Upper lobe of left lung (tissue), 6 donors: ENCODE data around the gene CASQ2. TPM values are rescaled to one million over a fixed set of nuclear protein-coding genes. Genes with fewer than 3 reads are reported as not detected.

ENCODE experiments used
- ATAC-seq, 2 donors: fragments of 200-7000 bp; cut with Tn5 transposase; one replicate each; pipeline ENCODE4 v1.9.1; 2022; ENCODE audit warnings: mild to moderate bottlenecking in 2 of 2, moderate library complexity in 2 of 2; ENCODE audit not compliant: low FRiP score in 2 of 2
- DNase-seq, 2 donors: peaks; one replicate each; pipeline ENCODE4 v3.0.0-alpha.2; 2019 to 2020
- H3K27ac ChIP-seq, 4 donors: fragments of 200-600 bp; sonication (generic); one replicate each; pipeline ENCODE4 v1.5.1; 2016 to 2019
- H3K27me3 ChIP-seq, 4 donors: fragments of 200-600 bp; sonication (generic); one replicate each; pipeline ENCODE4 v1.5.1; 2017 to 2019
- H3K36me3 ChIP-seq, 4 donors: fragments of 200-600 bp; sonication (generic); one replicate each; pipeline ENCODE4 v1.5.1; 2016 to 2019
- H3K4me1 ChIP-seq, 4 donors: fragments of 200-600 bp; sonication (generic); one replicate each; pipeline ENCODE4 v1.5.1; 2018 to 2019
- H3K4me3 ChIP-seq, 4 donors: fragments of 200-600 bp; sonication (generic); one replicate each; pipeline ENCODE4 v1.5.1; 2017 to 2019; ENCODE audit warnings: mild to moderate bottlenecking in 2 of 4, moderate library complexity in 1 of 4
- H3K9me3 ChIP-seq, 4 donors: fragments of 200-600 bp; sonication (generic); one replicate each; pipeline ENCODE4 v1.5.1; 2018 to 2019
- CTCF ChIP-seq, 6 experiments: fragments of 450-650 bp in 4 of 6; fragments of 200-600 bp in 2 of 6; sonication (generic) in 2 of 6; IDR thresholded peaks; one replicate each; pipeline ENCODE4 v1.5.1; 2016 to 2019; ENCODE audit warnings: antibody characterized with exemption in 6 of 6
- EP300 ChIP-seq, 4 donors: sonication (generic); formaldehyde crosslinking; IDR thresholded peaks; one replicate each; pipeline ENCODE4 v1.5.1; 2017; ENCODE audit warnings: antibody characterized with exemption in 4 of 4, control low read depth in 2 of 4
- POLR2A ChIP-seq, 4 donors: fragments of 450-650 bp; IDR thresholded peaks; one replicate each; pipeline ENCODE4 v1.5.1; 2016 to 2017; ENCODE audit warnings: antibody characterized with exemption in 4 of 4, mild to moderate bottlenecking in 2 of 4
- POLR2AphosphoS5 ChIP-seq, 2 donors: sonication (generic); formaldehyde crosslinking; IDR thresholded peaks; one replicate each; pipeline ENCODE4 v1.5.1; 2017; ENCODE audit warnings: antibody characterized with exemption in 2 of 2
- WGBS, 2 donors: methylation state at CpG; one replicate each; pipeline ENCODE4 v1.1.5; 2017 to 2018; 5-methylcytosine and 5-hydroxymethylcytosine counted together
- total RNA-seq, 6 donors: library from RNA; depleted of rRNA in 4 of 6; stranded (reverse); fragments of >200 nt in 4 of 6; gene quantifications; one replicate each; pipeline versions ENCODE4 v1.1.0 to v1.2.1, GENCODE V29; 2016 to 2021
- donor health status: DM: no; HTN: no; CAD: no; lungs with moderate emphysema.
- donor health status: DM: no; HTN: yes; CAD: no; lungs with severe emphysema.

Gene CASQ2
- total RNA-seq, 6 donors from 2014 or later = under 0.01 to 1.9 (median 0.99) TPM

DNA sequence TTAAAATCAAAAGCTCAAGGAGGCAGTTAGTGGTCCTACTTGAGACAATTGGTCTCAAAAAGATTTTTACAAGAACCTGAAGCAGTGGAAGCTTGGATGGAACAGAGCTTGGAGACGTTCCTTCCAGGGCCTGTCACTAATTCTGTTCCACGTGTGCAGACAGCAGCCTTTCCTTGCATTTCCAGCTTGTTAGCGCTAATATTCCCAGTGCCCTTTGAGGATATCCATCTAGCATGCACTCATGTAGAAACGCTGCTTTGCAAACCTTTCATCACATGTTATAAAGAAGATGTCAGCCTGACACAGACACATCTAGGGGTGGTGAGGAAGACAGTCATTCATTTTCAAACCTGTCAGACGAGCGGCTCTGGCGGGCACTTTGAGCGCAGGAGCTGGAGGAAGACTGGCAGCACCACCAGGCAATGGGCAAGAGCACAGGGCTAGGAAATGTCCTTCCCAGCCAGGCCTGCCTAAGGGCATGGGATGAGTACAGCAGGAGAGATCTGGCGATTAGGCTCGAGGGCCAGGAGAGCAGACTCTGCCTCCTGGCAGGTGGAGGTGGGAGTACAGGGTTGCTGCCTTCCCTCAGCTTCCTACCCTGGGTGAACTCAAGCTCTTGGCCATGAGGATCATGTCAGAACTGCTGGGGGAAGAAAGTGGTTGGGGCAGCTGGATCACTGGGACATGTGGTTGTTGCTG is 55.5 kb downstream of the CASQ2 start:
- no peaks in the 10 kb centered on the region for H3K9me3 ChIP-seq
- H3K4me1 ChIP-seq = no peaks in the 10 kb centered on the region
- ATAC-seq (no peak), DNase-seq (no peak)
- 86% methylated on average over 6 to 10 of the region's 10 CpGs for WGBS, 2 donors
- H3K27ac ChIP-seq = no peak overlapping the region
- no peak overlapping the region for H3K4me3 ChIP-seq
- no peaks in the 10 kb centered on the region for H3K27me3 ChIP-seq
- no peak for TF ChIP-seq POLR2AphosphoS5 (IDR thresholded peaks at IDR 0.05)
- TF ChIP-seq CTCF (IDR thresholded peaks at IDR 0.05) = no peak
- TF ChIP-seq EP300 (IDR thresholded peaks at IDR 0.05) = no peak
- TF ChIP-seq POLR2A (IDR thresholded peaks at IDR 0.05) = no peak
- no peaks in the 10 kb centered on the region for H3K36me3 ChIP-seq

- Histone ChIP-seq H3K27ac (no peak overlapping the region), H3K9me3 (no peaks in the 10 kb centered on the region), H3K27me3 (no peaks in the 10 kb centered on the region), H3K4me3 (no peak overlapping the region), H3K4me1 (no peaks in the 10 kb centered on the region), H3K36me3 (no peaks in the 10 kb centered on the region)
- WGBS, 2 donors = 50 to 60% methylated on average over 6 to 9 of the region's 9 CpGs
- TF ChIP-seq POLR2AphosphoS5 (IDR thresholded peaks at IDR 0.05) = no peak
- TF ChIP-seq CTCF (IDR thresholded peaks at IDR 0.05) = no peak
- no peak for TF ChIP-seq EP300 (IDR thresholded peaks at IDR 0.05)
- no peak for TF ChIP-seq POLR2A (IDR thresholded peaks at IDR 0.05)
- DNase-seq (no peak), ATAC-seq (no peak)
Measured at GRCh38 chr1:115710859-115711624, 57.5 kb downstream of the CASQ2 start.

GRCh38 chr1:115706587-115707425 is 61.7 kb downstream of the CASQ2 start:
- H3K27me3 ChIP-seq = no peaks in the 10 kb centered on the region
- WGBS, 2 donors = 48 to 49% methylated on average over 8 of the region's 8 CpGs
- no peaks in the 10 kb centered on the region for H3K4me1 ChIP-seq
- DNase-seq (no peak), ATAC-seq (peak in 1 of 2 donors; percentile 59)
- peak in 5 of 6 experiments; percentile 20 to 59 (median 32) for TF ChIP-seq CTCF (IDR thresholded peaks at IDR 0.05)
- no peak for TF ChIP-seq POLR2AphosphoS5 (IDR thresholded peaks at IDR 0.05)
- H3K9me3 ChIP-seq = no peaks in the 10 kb centered on the region
- no peak overlapping the region for H3K4me3 ChIP-seq
- H3K36me3 ChIP-seq = no peaks in the 10 kb centered on the region
- no peak overlapping the region for H3K27ac ChIP-seq

DNA sequence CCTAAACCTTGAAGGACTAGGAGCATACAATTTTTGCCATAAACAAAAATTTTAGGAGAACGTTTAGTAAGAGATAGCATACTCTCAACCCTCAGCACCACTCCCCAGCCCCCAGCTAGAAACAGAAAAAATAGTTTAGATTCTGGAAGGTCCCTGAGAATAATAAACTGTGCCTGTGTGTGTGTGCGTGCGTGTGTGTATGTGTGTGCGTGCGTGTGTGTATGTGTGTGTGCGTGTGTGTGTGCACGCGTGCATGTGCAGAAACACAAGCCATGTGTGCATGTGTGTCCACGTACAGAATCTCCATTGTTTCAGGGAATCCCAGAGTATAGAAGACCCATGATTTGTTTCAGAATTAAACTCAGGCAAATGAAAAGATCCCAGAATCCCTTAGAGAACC is 62.6 kb downstream of the CASQ2 start:
- WGBS, 2 donors = 88 to 93% methylated on average over 9 of the region's 9 CpGs
- Histone ChIP-seq H3K27ac (no peak overlapping the region), H3K9me3 (no peaks in the 10 kb centered on the region), H3K4me3 (no peak overlapping the region), H3K27me3 (no peaks in the 10 kb centered on the region), H3K36me3 (no peaks in the 10 kb centered on the region), H3K4me1 (no peaks in the 10 kb centered on the region)
- DNase-seq = no peak
- no peak for ATAC-seq
- TF ChIP-seq CTCF (IDR thresholded peaks at IDR 0.05) = no peak
- no peak for TF ChIP-seq POLR2AphosphoS5 (IDR thresholded peaks at IDR 0.05)
- TF ChIP-seq EP300 (IDR thresholded peaks at IDR 0.05) = no peak
- no peak for TF ChIP-seq POLR2A (IDR thresholded peaks at IDR 0.05)
